AG10803 (cell line): ENCODE measurements around the gene LRRC75B.
A peak's percentile ranks its signal among the peaks of the same experiment; 100 is the strongest.

Experiments
- DNase-seq: peaks from one replicate; pipeline ENCODE4 v3.0.0; 2010; ENCODE audit warnings: low read depth
- H3K4me3 ChIP-seq: 2 replicates; pipeline ENCODE4 v1.5.1; 2011; ENCODE audit warnings: mild to moderate bottlenecking, low read length, control low read depth
- TF ChIP-seq, protein P1 (sequence below): conservative IDR thresholded peaks from 2 replicates; pipeline ENCODE4 v1.5.1; 2011; ENCODE audit warnings: mild to moderate bottlenecking, low read length, control low read depth, inconsistent platforms

Gene LRRC75B

GRCh38 chr22:24584871-24585411 is 7.9 kb downstream of the LRRC75B start:
- TF ChIP-seq, protein P1, sequence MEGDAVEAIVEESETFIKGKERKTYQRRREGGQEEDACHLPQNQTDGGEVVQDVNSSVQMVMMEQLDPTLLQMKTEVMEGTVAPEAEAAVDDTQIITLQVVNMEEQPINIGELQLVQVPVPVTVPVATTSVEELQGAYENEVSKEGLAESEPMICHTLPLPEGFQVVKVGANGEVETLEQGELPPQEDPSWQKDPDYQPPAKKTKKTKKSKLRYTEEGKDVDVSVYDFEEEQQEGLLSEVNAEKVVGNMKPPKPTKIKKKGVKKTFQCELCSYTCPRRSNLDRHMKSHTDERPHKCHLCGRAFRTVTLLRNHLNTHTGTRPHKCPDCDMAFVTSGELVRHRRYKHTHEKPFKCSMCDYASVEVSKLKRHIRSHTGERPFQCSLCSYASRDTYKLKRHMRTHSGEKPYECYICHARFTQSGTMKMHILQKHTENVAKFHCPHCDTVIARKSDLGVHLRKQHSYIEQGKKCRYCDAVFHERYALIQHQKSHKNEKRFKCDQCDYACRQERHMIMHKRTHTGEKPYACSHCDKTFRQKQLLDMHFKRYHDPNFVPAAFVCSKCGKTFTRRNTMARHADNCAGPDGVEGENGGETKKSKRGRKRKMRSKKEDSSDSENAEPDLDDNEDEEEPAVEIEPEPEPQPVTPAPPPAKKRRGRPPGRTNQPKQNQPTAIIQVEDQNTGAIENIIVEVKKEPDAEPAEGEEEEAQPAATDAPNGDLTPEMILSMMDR: no peak
- DNase-seq: no peak
- no peak overlapping the region for H3K4me3 ChIP-seq

DNA sequence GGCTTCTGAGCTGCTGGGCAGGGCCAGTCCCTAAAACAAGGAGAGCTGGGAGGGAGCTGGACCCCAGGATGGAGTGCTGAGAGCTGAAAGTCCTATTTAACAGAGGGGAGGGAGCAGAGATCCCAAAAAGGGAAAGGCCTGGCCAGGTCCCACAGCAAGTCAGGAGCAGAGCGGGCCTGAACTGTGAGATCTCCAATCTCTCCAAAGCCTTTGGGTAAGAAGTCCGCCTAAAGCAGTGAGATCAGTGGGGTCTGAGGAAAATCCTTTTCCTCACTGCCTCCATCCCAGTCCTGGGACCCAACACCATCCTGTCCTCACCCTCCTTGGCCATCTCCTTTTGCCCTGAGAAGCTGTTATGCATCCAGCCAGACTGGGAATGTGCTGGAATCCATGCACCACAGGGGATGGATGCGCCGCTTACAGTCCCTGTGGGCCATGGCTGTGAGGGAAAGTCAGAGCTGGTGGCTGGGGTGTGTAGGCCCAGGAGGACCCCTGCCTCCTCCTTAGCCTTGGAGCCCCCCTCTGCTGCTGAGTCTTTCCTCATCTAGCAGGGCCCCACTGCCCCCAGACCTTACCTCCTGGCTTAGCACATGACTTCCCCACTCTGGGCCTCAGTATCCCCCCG is 8.6 kb downstream of the LRRC75B start:
- DNase-seq: no peak
- TF ChIP-seq, protein P1: no peak
- H3K4me3 ChIP-seq: no peak overlapping the region

DNA sequence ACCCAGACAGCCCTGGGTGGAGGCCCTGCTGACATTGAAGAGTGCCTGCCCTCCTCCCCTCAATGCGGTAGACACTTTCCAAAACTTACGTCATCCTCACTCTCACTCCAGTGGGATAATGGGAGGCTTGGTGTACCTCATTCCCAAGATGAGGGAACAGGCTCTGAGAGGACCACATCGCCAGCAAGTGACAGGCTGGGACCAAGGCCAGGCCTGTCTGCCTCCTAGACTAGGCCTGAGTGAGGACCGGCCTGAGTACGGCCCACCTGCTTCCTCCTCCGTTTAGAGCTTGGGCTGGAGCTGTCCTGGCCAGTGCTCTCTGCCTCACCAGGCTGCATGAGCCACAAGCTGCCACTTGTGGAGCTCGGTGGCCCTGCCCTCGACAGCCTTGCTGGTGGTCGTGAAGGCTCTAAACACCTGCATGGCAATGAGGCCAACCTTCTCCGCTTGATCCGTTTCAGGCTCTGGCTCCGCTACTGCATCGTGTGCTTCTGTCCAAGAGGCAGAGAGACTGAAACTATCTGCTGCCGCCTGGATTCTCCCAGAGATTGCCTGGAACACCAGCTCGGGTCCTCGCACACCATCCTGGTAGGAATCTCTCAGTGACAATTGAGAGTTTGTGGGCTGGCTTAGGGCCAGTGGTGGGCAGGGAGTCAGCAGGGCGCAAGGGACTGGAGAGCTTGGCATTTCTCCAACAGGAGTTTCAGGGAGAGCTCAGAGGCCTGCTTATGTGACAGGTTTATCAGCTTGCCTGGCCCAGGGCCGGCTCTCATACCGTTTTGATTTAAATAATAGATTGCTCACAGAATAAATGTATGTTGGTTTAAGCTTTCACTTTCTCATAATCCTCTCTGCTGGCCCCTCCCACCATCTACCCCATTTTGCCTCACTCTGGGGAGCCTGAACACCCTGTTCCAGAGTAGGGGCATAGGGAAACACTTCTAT is 9.4 kb downstream of the LRRC75B start:
- H3K4me3 ChIP-seq: no peak overlapping the region
- TF ChIP-seq, protein P1: no peak
- peak; percentile 22 for DNase-seq

GRCh38 chr22:24582056-24582814 is 10.6 kb downstream of the LRRC75B start:
- TF ChIP-seq, protein P1: no peak
- no peak for DNase-seq
- no peak overlapping the region for H3K4me3 ChIP-seq

DNA sequence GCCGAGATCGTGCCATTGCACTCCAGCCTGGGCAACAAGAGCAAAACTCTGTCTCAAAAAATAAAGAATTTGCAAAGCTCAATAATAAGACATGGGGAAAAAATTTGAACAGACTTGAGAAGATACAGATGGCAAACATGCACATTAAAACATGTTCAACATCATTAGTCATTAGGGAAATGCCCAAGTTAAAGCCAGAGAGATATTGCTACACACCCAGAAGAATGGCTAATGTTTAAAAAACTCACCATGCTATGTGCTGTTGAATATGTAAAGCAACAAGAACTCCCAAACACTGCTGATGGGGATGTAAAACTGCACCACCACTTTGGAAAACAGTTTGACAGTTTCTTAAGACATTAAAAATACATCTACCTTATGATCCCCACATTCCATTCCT is 12.6 kb downstream of the LRRC75B start:
- peak; percentile 93 for DNase-seq
- TF ChIP-seq, protein P1: no peak
- H3K4me3 ChIP-seq: no peak overlapping the region

DNA sequence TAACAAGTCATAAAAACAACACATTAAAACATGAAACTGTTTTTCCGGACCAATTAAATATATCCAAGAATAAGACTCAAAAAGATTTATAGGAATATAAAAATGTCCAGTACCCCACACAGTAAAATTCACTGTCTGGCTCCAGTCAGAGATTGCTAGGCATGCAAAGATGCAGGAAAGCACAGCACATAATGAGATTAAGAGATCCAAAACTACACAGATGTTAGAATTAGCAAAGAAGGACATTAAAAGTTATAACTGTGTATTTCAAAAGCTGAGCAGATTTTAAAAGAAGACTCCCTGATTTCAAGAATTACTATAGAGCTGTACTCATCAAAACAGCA is 13.6 kb downstream of the LRRC75B start:
- TF ChIP-seq, protein P1: no peak
- DNase-seq: no peak
- H3K4me3 ChIP-seq: no peak overlapping the region
